KMS-11 (cell line): Measurements from ENCODE around the gene SORCS2.

Experiments
- H2AFZ ChIP-seq: fragments of 200-600 bp; sonication (generic); 2 replicates; pipeline ENCODE4 v1.6.1; 2016; ENCODE audit warnings: antibody characterized with exemption, mixed run types, low read depth
- H3K27ac ChIP-seq: fragments of 200-600 bp; sonication (generic); 2 replicates; pipeline ENCODE4 v1.6.1; 2016; ENCODE audit warnings: mild to moderate bottlenecking, mixed run types
- H3K27me3 ChIP-seq: fragments of 200-600 bp; sonication (generic); 2 replicates; pipeline ENCODE4 v1.6.1; 2017; ENCODE audit warnings: mild to moderate bottlenecking, low read depth, mixed run types, moderate library complexity; ENCODE audit not compliant: insufficient read depth
- H3K36me3 ChIP-seq: fragments of 200-600 bp; sonication (generic); 2 replicates; pipeline ENCODE4 v1.6.1; 2017; ENCODE audit warnings: mild to moderate bottlenecking, mixed run types; ENCODE audit not compliant: insufficient read depth
- H3K4me1 ChIP-seq: fragments of 200-600 bp; sonication (generic); 2 replicates; pipeline ENCODE4 v1.6.1; 2016; ENCODE audit warnings: mild to moderate bottlenecking, low read depth, mixed run types; ENCODE audit not compliant: poor library complexity, severe bottlenecking
- H3K4me2 ChIP-seq: fragments of 200-600 bp; sonication (generic); 2 replicates; pipeline ENCODE4 v1.7.0; 2016; ENCODE audit warnings: mild to moderate bottlenecking, mixed run types
- H3K4me3 ChIP-seq: fragments of 200-600 bp; sonication (generic); IDR thresholded peaks from 2 replicates; pipeline ENCODE4 v1.6.1; 2017; ENCODE audit warnings: low read depth, low read length, mixed read lengths; ENCODE audit not compliant: insufficient read depth
- H3K79me2 ChIP-seq: fragments of 200-600 bp; sonication (generic); 2 replicates; pipeline ENCODE4 v1.6.1; 2016; ENCODE audit warnings: low read depth, mixed run types; ENCODE audit not compliant: insufficient read depth
- H3K9ac ChIP-seq: fragments of 200-600 bp; sonication (generic); 2 replicates; pipeline ENCODE4 v1.6.1; 2016; ENCODE audit warnings: mild to moderate bottlenecking, mixed run types
- H4K20me1 ChIP-seq: fragments of 200-600 bp; sonication (generic); 2 replicates; pipeline ENCODE4 v1.6.1; 2016; ENCODE audit warnings: mild to moderate bottlenecking, mixed run types; ENCODE audit not compliant: insufficient read depth
- TF ChIP-seq, protein P1 (sequence below): fragments of 200-600 bp; sonication (generic); conservative IDR thresholded peaks from 2 replicates; pipeline ENCODE4 v1.6.1; 2017; ENCODE audit warnings: low read depth, mild to moderate bottlenecking, antibody characterized with exemption, low read length, moderate library complexity, mixed read lengths

SORCS2 gene

DNA sequence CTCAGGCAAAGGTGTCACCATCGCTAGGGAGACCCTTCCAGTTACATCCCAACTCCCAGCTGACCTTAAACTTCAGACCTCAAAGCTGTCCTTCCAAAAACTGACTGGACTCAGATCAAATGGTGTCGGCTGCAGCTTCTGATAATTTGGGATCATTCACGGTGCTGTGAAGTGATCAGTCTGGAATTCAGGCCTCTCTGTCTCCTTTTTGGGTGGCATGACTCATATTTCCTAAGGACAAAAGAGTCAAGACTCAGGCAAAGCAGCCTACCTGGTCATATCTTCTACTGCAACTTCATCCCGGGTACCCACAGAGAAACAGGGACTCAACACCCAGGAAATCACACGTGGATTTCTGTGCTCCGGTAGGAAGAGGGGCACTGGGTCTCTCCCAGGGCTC is 87.6 kb downstream of the SORCS2 start:
- Histone ChIP-seq H3K4me3 (no peak overlapping the region), H3K79me2 (no peaks in the 10 kb centered on the region), H3K4me2 (no peak overlapping the region), H3K9ac (no peak overlapping the region), H3K27ac (no peak overlapping the region), H3K4me1 (no peaks in the 10 kb centered on the region), H3K27me3 (peaks cover 8% of the 10 kb centered on the region; the same call in 1 of the 2 replicates), H2AFZ (no peak overlapping the region), H3K36me3 (no peaks in the 10 kb centered on the region), H4K20me1 (no peaks in the 10 kb centered on the region)
- TF ChIP-seq, protein P1, sequence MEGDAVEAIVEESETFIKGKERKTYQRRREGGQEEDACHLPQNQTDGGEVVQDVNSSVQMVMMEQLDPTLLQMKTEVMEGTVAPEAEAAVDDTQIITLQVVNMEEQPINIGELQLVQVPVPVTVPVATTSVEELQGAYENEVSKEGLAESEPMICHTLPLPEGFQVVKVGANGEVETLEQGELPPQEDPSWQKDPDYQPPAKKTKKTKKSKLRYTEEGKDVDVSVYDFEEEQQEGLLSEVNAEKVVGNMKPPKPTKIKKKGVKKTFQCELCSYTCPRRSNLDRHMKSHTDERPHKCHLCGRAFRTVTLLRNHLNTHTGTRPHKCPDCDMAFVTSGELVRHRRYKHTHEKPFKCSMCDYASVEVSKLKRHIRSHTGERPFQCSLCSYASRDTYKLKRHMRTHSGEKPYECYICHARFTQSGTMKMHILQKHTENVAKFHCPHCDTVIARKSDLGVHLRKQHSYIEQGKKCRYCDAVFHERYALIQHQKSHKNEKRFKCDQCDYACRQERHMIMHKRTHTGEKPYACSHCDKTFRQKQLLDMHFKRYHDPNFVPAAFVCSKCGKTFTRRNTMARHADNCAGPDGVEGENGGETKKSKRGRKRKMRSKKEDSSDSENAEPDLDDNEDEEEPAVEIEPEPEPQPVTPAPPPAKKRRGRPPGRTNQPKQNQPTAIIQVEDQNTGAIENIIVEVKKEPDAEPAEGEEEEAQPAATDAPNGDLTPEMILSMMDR = no peak

DNA sequence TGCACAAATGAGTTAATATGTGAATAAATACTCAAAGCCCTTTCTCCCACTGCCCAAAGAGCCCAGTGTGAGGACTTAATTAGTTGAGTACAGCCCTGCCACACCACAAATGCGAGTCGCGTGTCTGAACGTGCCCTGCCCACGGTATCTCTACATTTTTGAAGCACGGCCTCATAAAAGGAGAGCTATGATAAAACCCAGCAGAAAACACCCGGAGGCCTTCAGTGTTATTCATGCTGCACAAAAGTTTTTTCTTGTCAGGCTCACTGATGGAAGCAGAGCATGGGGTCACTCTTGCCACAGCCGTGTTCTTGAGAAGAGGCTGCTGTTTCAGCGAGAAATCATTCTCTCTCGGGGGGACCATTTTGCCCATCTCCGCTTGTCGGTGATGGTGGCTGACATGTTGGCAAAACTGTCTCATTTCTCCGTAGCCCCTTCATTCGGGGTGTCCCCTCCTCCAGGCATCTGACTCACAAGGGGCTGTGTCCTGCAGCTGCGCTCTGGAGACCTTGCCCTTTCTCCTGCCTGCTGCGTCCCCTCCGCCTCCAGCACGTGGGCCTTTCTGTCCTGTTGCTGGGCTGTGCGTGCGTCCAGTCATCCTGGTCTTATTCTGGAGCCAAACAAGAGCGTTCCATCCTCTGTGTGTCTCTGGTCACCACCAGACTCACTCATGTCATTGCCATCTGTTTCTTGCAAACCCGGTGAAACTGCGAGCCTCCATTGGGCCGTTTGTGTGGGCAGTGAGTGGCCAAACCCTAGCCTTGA is 88.8 kb downstream of the SORCS2 start:
- Histone ChIP-seq H3K27me3 (peaks cover 10% of the 10 kb centered on the region; the same call in 1 of the 2 replicates), H3K9ac (no peak overlapping the region), H3K4me3 (no peak overlapping the region), H2AFZ (no peak overlapping the region), H3K36me3 (no peaks in the 10 kb centered on the region), H3K79me2 (no peaks in the 10 kb centered on the region), H3K4me2 (no peak overlapping the region), H3K27ac (no peak overlapping the region), H4K20me1 (no peaks in the 10 kb centered on the region), H3K4me1 (no peaks in the 10 kb centered on the region)
- TF ChIP-seq, protein P1 = no peak

DNA sequence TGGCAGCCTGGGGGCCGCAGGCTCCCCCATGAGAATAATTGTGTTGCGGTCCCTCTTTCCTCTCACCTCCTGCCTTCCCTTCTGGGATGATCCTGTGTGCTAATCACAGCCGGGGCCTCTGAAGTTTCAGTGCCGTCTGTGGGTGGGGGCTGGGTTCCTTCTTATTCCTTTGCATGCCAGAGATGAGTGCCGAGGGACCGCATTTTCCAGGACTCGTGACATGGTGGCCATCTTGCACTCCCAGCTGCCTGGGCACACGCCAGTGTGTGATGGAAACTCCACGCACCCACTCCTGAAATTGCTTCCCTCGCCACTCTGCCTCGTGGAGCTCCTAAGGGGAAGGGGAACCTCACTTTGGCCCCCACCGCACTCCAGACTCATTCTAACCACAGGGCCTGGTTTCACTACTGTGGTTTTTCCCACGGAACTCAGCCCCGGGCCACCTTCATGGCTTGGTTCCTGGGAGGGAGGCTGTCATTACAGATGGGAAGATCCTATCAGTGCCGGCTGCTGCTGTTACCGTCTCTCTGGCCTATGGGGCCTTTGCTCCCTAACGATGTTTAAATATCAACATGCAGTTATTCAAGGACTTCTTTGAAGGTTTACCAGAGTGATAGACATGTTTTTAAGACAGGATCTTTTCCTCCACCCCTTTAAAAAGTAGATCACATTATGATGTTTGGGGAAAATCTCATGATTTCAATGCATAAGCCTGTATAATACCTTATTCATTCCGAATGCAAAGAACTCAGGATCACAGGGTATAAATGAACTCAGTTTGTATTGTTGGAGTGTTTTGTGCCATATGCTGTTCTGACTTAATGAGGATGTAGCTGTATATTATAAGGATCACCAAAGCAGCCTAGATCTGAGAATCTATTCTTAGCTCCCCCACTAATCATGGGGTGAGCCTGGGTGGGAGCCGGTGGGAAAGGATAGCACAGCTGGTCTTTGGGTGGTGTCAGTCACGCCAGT is 89.6 kb downstream of the SORCS2 start:
- H3K79me2 ChIP-seq = no peaks in the 10 kb centered on the region
- no peaks in the 10 kb centered on the region for H3K4me1 ChIP-seq
- H3K4me2 ChIP-seq = no peak overlapping the region
- H3K27ac ChIP-seq = no peak overlapping the region
- no peak overlapping the region for H3K9ac ChIP-seq
- H3K4me3 ChIP-seq = no peak overlapping the region
- peaks cover 11% of the 10 kb centered on the region; the same call in 1 of the 2 replicates for H3K27me3 ChIP-seq
- TF ChIP-seq, protein P1 = no peak
- no peaks in the 10 kb centered on the region for H4K20me1 ChIP-seq
- H3K36me3 ChIP-seq = no peaks in the 10 kb centered on the region
- no peak overlapping the region for H2AFZ ChIP-seq

DNA sequence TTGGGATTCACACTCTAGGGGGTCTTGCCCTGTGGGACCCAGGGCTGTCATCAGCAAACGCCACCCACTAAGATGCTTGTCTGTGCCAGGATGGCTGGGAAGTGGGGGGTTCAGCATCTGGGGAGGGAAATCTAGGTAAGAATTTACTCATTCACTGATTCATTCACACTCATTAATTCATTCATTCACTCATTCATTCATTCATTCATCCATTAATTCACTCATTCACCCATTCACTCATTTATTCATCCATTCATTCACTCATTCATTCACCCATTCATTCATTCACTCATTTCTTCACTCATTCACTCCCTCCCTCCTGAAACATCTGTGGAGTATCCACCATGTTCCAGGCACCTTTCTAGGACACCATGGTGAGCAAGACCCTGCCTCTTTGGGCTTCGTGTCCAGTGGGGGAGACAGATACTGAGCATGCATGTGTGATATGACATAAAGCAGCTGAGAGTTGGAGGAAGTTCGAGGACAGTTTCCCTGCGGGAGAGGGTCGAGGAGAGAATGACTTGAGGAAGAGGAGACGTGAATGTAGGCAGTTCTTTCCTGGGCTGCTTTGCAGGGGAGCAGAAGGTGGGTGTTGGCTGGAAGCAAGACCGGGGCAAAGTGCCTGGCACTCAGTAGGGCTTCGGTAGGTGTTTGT is 90.6 kb downstream of the SORCS2 start:
- Histone ChIP-seq H3K36me3 (no peaks in the 10 kb centered on the region), H3K4me3 (no peak overlapping the region), H2AFZ (no peak overlapping the region), H3K4me2 (no peak overlapping the region), H4K20me1 (no peaks in the 10 kb centered on the region), H3K27me3 (peaks cover 17% of the 10 kb centered on the region; the same call in 1 of the 2 replicates), H3K9ac (no peak overlapping the region), H3K27ac (no peak overlapping the region), H3K79me2 (no peaks in the 10 kb centered on the region), H3K4me1 (no peaks in the 10 kb centered on the region)
- TF ChIP-seq, protein P1 = no peak
